Caco-2 (cell line): Measurements from ENCODE around the gene ZFHX3. TPM values are rescaled to one million over a fixed set of nuclear protein-coding genes. Genes with fewer than 3 reads are reported as not detected.

Experiments used
- BruUV-seq: library from RNA; stranded (reverse); fragments of 400-500 nt; replicated peaks from 2 replicates; lab custom pipeline; 2021; lab: Mats Ljungman, UMichigan
- CTCF ChIA-PET: fragments of 300-600 bp; sonication (Branson Sonifier 250); formaldehyde crosslinking; loops from one replicate; lab custom pipeline; 2022; ENCODE audit warnings: antibody characterized with exemption; lab: Charles Lee
- POLR2A ChIA-PET: fragments of 300-600 bp; sonication (Branson Sonifier 250); formaldehyde crosslinking; loops from one replicate; lab custom pipeline; 2022; ENCODE audit warnings: antibody characterized with exemption; lab: Charles Lee
- DNase-seq, 2 experiments: peaks; one replicate each; pipeline versions ENCODE4 v3.0.0 to v3.0.0-alpha.2; 2020 to 2022
- H3K27me3 ChIP-seq: replicated peaks from 2 replicates; pipeline ENCODE4 v1.6.0; 2011; ENCODE audit warnings: low read length; ENCODE audit not compliant: control insufficient read depth, insufficient read depth
- H3K36me3 ChIP-seq: 2 replicates; pipeline ENCODE4 v1.5.1; 2011; ENCODE audit warnings: low read length; ENCODE audit not compliant: control insufficient read depth, insufficient read depth
- H3K4me1 ChIP-seq: fragments of 250-450 bp; sonication (Bioruptor Pico); 2 replicates; pipeline ENCODE4 v1.5.1; 2020; ENCODE audit warnings: mild to moderate bottlenecking
- H3K4me3 ChIP-seq: 2 replicates; pipeline ENCODE4 v1.5.1; 2011; ENCODE audit warnings: low read depth, mild to moderate bottlenecking, control low read depth, low read length
- H3K9me3 ChIP-seq: fragments of 250-450 bp; sonication (Bioruptor Pico); 2 replicates; pipeline ENCODE4 v1.5.1; 2020; ENCODE audit warnings: mild to moderate bottlenecking, moderate library complexity
- H3K27ac Mint-ChIP-seq: one replicate; pipeline ENCODE4 v1.8.0; 2022; ENCODE audit warnings: mixed read lengths; ENCODE audit not compliant: unreplicated experiment
- H3K27me3 Mint-ChIP-seq: one replicate; pipeline ENCODE4 v1.8.0; 2022; ENCODE audit warnings: mixed read lengths; ENCODE audit not compliant: insufficient read depth, unreplicated experiment
- H3K36me3 Mint-ChIP-seq: one replicate; pipeline ENCODE4 v1.8.0; 2022; ENCODE audit warnings: mild to moderate bottlenecking, mixed read lengths; ENCODE audit not compliant: insufficient read depth, unreplicated experiment
- H3K4me1 Mint-ChIP-seq: one replicate; pipeline ENCODE4 v1.8.0; 2022; ENCODE audit warnings: low read depth, mixed read lengths; ENCODE audit not compliant: unreplicated experiment
- H3K4me3 Mint-ChIP-seq: one replicate; pipeline ENCODE4 v1.8.0; 2022; ENCODE audit warnings: mild to moderate bottlenecking, moderate library complexity, mixed read lengths; ENCODE audit not compliant: unreplicated experiment
- H3K9me3 Mint-ChIP-seq: one replicate; pipeline ENCODE4 v1.8.0; 2022; ENCODE audit warnings: mixed read lengths; ENCODE audit not compliant: unreplicated experiment
- intact Hi-C: fragments of 100-400 bp; cut with micrococcal nuclease; formaldehyde crosslinking; loops from one replicate; pipeline ENCODE4 v1.10.0; 2022; ENCODE audit not compliant: unreplicated experiment
- total RNA-seq: library from RNA; stranded (reverse); gene quantifications from 2 replicates; pipeline ENCODE4 v1.2.3, GENCODE V29; 2022
- TF ChIP-seq, protein P1 (sequence below), 2 experiments: fragments of 200-600 bp in 1 of 2; IDR thresholded peaks; 1 replicate in 1 of 2; 2 replicates in 1 of 2; pipeline versions ENCODE4 v1.5.1 to v1.8.0; 2011 to 2022; ENCODE audit warnings: antibody characterized with exemption in 1 of 2, control low read depth in 1 of 2, inconsistent platforms in 1 of 2, low read depth in 1 of 2, low read length in 1 of 2, mild to moderate bottlenecking in 1 of 2, moderate library complexity in 1 of 2; ENCODE audit not compliant: insufficient read depth in 1 of 2, severe bottlenecking in 1 of 2, unreplicated experiment in 1 of 2

ZFHX3 gene
- total RNA-seq, 1 experiment from 2014 or later = 39.9 TPM

DNA sequence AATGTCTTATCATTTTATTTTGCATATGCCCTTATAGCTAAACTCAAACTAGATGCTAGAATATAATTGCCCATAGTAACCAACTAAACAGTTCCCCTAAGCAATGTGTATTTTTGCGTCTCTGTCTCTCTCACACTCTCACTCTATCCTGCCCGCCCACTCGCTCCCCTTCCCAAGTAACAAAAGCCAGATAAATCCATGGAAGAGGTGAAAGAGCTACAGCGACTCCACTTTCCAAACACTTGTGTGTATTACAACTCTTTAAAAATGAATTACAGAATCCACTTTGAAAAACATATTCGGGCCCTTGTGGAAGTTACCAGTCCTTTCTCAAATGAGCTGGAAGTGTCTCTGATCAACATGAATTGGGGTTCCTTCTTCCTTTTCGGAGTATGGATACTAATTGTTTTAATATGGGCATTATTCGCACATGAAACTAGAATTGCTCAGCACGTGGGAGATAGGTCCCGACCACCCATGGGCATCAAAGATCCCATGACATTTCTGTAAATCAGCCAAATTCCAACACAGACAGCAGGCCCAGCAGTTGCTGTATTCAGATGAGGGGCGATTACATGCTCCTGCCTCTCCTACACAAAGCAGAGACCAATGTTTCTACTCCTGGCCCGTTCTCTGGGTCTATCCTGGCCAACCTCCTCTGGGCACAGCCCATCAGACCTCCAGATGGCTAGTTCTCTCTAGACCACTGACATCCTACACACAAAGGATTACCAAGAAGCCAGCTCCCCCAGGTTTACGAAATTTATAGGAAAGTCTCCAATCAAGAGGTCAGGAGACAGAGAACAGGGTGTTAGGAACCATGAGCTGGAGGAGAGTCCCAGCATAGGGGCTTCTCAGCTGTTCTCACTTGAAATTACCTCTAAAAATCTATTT lies 121.5 kb downstream of the ZFHX3 start:
- Histone ChIP-seq H3K36me3 (no peaks in the 10 kb centered on the region), H3K27me3 (no peaks in the 10 kb centered on the region), H3K9me3 (no peaks in the 10 kb centered on the region), H3K4me3 (no peak overlapping the region), H3K4me1 (peaks cover 17% of the 10 kb centered on the region)
- H3K9me3 Mint-ChIP-seq = no peaks in the 10 kb centered on the region
- TF ChIP-seq, protein P1, sequence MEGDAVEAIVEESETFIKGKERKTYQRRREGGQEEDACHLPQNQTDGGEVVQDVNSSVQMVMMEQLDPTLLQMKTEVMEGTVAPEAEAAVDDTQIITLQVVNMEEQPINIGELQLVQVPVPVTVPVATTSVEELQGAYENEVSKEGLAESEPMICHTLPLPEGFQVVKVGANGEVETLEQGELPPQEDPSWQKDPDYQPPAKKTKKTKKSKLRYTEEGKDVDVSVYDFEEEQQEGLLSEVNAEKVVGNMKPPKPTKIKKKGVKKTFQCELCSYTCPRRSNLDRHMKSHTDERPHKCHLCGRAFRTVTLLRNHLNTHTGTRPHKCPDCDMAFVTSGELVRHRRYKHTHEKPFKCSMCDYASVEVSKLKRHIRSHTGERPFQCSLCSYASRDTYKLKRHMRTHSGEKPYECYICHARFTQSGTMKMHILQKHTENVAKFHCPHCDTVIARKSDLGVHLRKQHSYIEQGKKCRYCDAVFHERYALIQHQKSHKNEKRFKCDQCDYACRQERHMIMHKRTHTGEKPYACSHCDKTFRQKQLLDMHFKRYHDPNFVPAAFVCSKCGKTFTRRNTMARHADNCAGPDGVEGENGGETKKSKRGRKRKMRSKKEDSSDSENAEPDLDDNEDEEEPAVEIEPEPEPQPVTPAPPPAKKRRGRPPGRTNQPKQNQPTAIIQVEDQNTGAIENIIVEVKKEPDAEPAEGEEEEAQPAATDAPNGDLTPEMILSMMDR (IDR thresholded peaks at IDR 0.05; ENCODE audit: insufficient read depth in 1 of 2, low read depth in 1 of 2, low read length in 1 of 2, severe bottlenecking in 1 of 2, unreplicated experiment in 1 of 2) = no peak
- ChIA-PET CTCF (no interaction called here), POLR2A (no interaction called here)
- H3K27me3 Mint-ChIP-seq = no peaks in the 10 kb centered on the region
- intact Hi-C loops = no loop called here
- H3K27ac Mint-ChIP-seq = peak overlapping the region; percentile 47
- H3K4me3 Mint-ChIP-seq = no peak overlapping the region
- DNase-seq = no peak
- H3K36me3 Mint-ChIP-seq = peaks cover 18% of the 10 kb centered on the region
- peaks cover 43% of the 10 kb centered on the region for H3K4me1 Mint-ChIP-seq
- no TSS peak for BruUV-seq

DNA sequence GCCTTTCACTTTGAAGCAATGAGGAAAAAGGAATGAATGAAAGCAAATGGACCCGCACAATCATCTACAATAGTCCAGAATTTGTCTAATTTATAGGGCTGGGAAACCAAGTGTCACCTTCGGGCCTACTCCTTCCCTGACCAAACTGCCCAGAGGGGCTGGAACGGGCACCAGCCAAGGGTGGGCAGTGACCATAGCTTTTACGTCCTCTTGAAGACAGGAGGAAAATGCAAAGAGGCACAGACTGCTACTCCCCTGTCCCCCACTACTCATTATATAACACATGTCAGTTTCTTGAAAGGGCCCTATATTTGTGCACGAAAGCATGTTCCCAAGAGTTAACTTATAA lies 122.3 kb downstream of the ZFHX3 start:
- intact Hi-C loops = no loop called here
- H3K9me3 ChIP-seq = no peaks in the 10 kb centered on the region
- ChIA-PET CTCF (interaction anchor here (2.5 kb wide), 1 partner anchor 93 kb away, joined by 7 read pairs; no protein-coding TSS in a partner anchor), POLR2A (interaction anchor here (0.6 kb wide), 1 partner anchor 93 kb away, joined by 3 read pairs; no protein-coding TSS in a partner anchor)
- peaks cover 18% of the 10 kb centered on the region for H3K36me3 Mint-ChIP-seq
- TF ChIP-seq, protein P1 (IDR thresholded peaks at IDR 0.05; ENCODE audit: insufficient read depth in 1 of 2, low read depth in 1 of 2, low read length in 1 of 2, severe bottlenecking in 1 of 2, unreplicated experiment in 1 of 2) = no peak
- H3K4me1 Mint-ChIP-seq = peaks cover 34% of the 10 kb centered on the region
- H3K9me3 Mint-ChIP-seq = no peaks in the 10 kb centered on the region
- H3K27me3 Mint-ChIP-seq = no peaks in the 10 kb centered on the region
- peaks cover 17% of the 10 kb centered on the region for H3K4me1 ChIP-seq
- H3K27ac Mint-ChIP-seq = peak overlapping the region; percentile 43
- no peak overlapping the region for H3K4me3 ChIP-seq
- DNase-seq = no peak
- no TSS peak for BruUV-seq
- H3K36me3 ChIP-seq = no peaks in the 10 kb centered on the region
- H3K4me3 Mint-ChIP-seq = no peak overlapping the region
- H3K27me3 ChIP-seq = no peaks in the 10 kb centered on the region

DNA sequence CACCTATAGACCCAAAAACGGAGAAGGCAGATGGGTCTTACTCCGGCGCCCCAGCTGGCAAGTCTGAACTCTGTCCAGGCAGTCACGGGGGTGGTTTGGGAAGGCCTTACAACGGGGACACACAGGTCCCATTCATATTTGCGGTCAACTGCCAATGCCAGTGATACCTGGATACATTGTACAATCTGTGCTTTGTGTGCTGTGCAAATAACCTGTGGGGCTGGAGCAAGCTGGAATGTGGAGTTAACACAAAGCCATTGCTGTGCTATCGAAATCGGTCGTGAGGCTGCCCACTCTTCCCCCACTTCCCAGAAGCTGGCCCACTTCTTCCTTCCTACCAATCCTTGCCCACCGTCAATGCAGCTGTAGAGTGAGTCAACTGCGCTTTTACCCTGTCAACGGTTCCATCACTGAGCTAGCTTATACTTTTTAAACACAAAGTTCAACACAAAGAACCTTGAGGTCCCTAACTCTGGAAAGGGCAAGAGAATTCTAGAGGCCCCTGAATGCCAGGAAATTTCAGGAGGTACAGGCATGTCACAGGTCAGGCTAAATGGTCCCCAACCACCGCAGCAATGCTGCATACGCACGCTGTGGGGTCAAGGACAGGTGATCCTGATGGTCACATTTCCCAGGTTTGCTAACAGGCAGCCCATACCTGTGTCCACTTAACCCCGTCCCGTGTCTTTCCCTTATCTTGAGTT lies 122.8 kb downstream of the ZFHX3 start:
- Histone ChIP-seq H3K4me1 (peaks cover 17% of the 10 kb centered on the region), H3K9me3 (no peaks in the 10 kb centered on the region), H3K4me3 (no peak overlapping the region), H3K27me3 (no peaks in the 10 kb centered on the region), H3K36me3 (no peaks in the 10 kb centered on the region)
- Mint-ChIP-seq H3K4me1 (peaks cover 30% of the 10 kb centered on the region), H3K9me3 (no peaks in the 10 kb centered on the region), H3K36me3 (peaks cover 18% of the 10 kb centered on the region), H3K27ac (peak overlapping the region; percentile 43), H3K27me3 (no peaks in the 10 kb centered on the region), H3K4me3 (peak overlapping the region; percentile 15)
- ChIA-PET POLR2A (interaction anchor here (0.6 kb wide), 1 partner anchor 94 kb away, joined by 3 read pairs; no protein-coding TSS in a partner anchor), CTCF (interaction anchor here (2.5 kb wide), 1 partner anchor 93 kb away, joined by 7 read pairs; no protein-coding TSS in a partner anchor)
- BruUV-seq = no TSS peak
- intact Hi-C loops = no loop called here
- TF ChIP-seq, protein P1 (IDR thresholded peaks at IDR 0.05; ENCODE audit: insufficient read depth in 1 of 2, low read depth in 1 of 2, low read length in 1 of 2, severe bottlenecking in 1 of 2, unreplicated experiment in 1 of 2) = no peak
- DNase-seq = peak; percentile 58 to 69
